ENCODE data around the gene TACR2. TPM values are rescaled to one million over a fixed set of nuclear protein-coding genes. Genes with fewer than 3 reads are reported as not detected.

TACR2 gene
- total RNA-seq, 1 donor from 2014 or later = not detected

- Mint-ChIP-seq H3K27ac (no peak overlapping the region), H3K27me3 (ENCODE audit: insufficient read depth) (peaks cover 11% of the 10 kb centered on the region), H3K4me1 (ENCODE audit: low read depth) (peaks cover 2% of the 10 kb centered on the region), H3K9me3 (no peaks in the 10 kb centered on the region), H3K36me3 (ENCODE audit: low read depth) (no peaks in the 10 kb centered on the region), H3K4me3 (no peak overlapping the region)
- no peak for DNase-seq (ENCODE audit: low spot score)
- intact Hi-C loops (cut with micrococcal nuclease) = no loop called here
Measured at GRCh38 chr10:69443354-69443753, 26.6 kb upstream of the TACR2 start.

- intact Hi-C loops (cut with micrococcal nuclease) = no loop called here
- H3K36me3 Mint-ChIP-seq (ENCODE audit: low read depth) = no peaks in the 10 kb centered on the region
- no peak overlapping the region for H3K4me3 Mint-ChIP-seq
- H3K9me3 Mint-ChIP-seq = no peaks in the 10 kb centered on the region
- no peak overlapping the region for H3K27ac Mint-ChIP-seq
- no peaks in the 10 kb centered on the region for H3K4me1 Mint-ChIP-seq (ENCODE audit: low read depth)
- H3K27me3 Mint-ChIP-seq (ENCODE audit: insufficient read depth) = peaks cover 12% of the 10 kb centered on the region
- DNase-seq (ENCODE audit: low spot score) = no peak
Measured at GRCh38 chr10:69439813-69440506, 23.2 kb upstream of the TACR2 start.

- Mint-ChIP-seq H3K27me3 (ENCODE audit: insufficient read depth) (peaks cover 12% of the 10 kb centered on the region), H3K27ac (no peak overlapping the region), H3K4me1 (ENCODE audit: low read depth) (no peaks in the 10 kb centered on the region), H3K4me3 (no peak overlapping the region), H3K9me3 (no peaks in the 10 kb centered on the region), H3K36me3 (ENCODE audit: low read depth) (no peaks in the 10 kb centered on the region)
- DNase-seq (ENCODE audit: low spot score) = no peak
- intact Hi-C loops (cut with micrococcal nuclease) = no loop called here
Measured at GRCh38 chr10:69439350-69439739, 22.6 kb upstream of the TACR2 start.

GRCh38 chr10:69438536-69439349, 22.0 kb upstream of the TACR2 start:
- Mint-ChIP-seq H3K27ac (no peak overlapping the region), H3K9me3 (no peaks in the 10 kb centered on the region), H3K27me3 (ENCODE audit: insufficient read depth) (peaks cover 13% of the 10 kb centered on the region), H3K4me1 (ENCODE audit: low read depth) (no peaks in the 10 kb centered on the region), H3K36me3 (ENCODE audit: low read depth) (no peaks in the 10 kb centered on the region), H3K4me3 (no peak overlapping the region)
- no peak for DNase-seq (ENCODE audit: low spot score)
- intact Hi-C loops (cut with micrococcal nuclease) = no loop called here

GRCh38 chr10:69437321-69438259, 20.9 kb upstream of the TACR2 start:
- H3K9me3 Mint-ChIP-seq = no peaks in the 10 kb centered on the region
- no peak overlapping the region for H3K27ac Mint-ChIP-seq
- no peak for DNase-seq (ENCODE audit: low spot score)
- H3K36me3 Mint-ChIP-seq (ENCODE audit: low read depth) = no peaks in the 10 kb centered on the region
- peaks cover 16% of the 10 kb centered on the region for H3K27me3 Mint-ChIP-seq (ENCODE audit: insufficient read depth)
- H3K4me3 Mint-ChIP-seq = no peak overlapping the region
- intact Hi-C loops (cut with micrococcal nuclease) = no loop called here
- no peaks in the 10 kb centered on the region for H3K4me1 Mint-ChIP-seq (ENCODE audit: low read depth)

GRCh38 chr10:69435966-69436520, 19.3 kb upstream of the TACR2 start:
- Mint-ChIP-seq H3K4me1 (ENCODE audit: low read depth) (no peaks in the 10 kb centered on the region), H3K27me3 (ENCODE audit: insufficient read depth) (peaks cover 16% of the 10 kb centered on the region), H3K36me3 (ENCODE audit: low read depth) (no peaks in the 10 kb centered on the region), H3K27ac (no peak overlapping the region), H3K4me3 (no peak overlapping the region), H3K9me3 (no peaks in the 10 kb centered on the region)
- DNase-seq (ENCODE audit: low spot score) = no peak
- intact Hi-C loops (cut with micrococcal nuclease) = no loop called here

GRCh38 chr10:69434926-69435325, 18.2 kb upstream of the TACR2 start:
- Mint-ChIP-seq H3K27me3 (ENCODE audit: insufficient read depth) (peaks cover 16% of the 10 kb centered on the region), H3K4me3 (no peak overlapping the region), H3K4me1 (ENCODE audit: low read depth) (no peaks in the 10 kb centered on the region), H3K27ac (no peak overlapping the region), H3K36me3 (ENCODE audit: low read depth) (no peaks in the 10 kb centered on the region), H3K9me3 (no peaks in the 10 kb centered on the region)
- intact Hi-C loops (cut with micrococcal nuclease) = no loop called here
- no peak for DNase-seq (ENCODE audit: low spot score)

- no peak for DNase-seq (ENCODE audit: low spot score)
- no peaks in the 10 kb centered on the region for H3K9me3 Mint-ChIP-seq
- H3K4me3 Mint-ChIP-seq = no peak overlapping the region
- no peaks in the 10 kb centered on the region for H3K4me1 Mint-ChIP-seq (ENCODE audit: low read depth)
- no peak overlapping the region for H3K27ac Mint-ChIP-seq
- intact Hi-C loops (cut with micrococcal nuclease) = no loop called here
- peaks cover 16% of the 10 kb centered on the region for H3K27me3 Mint-ChIP-seq (ENCODE audit: insufficient read depth)
- H3K36me3 Mint-ChIP-seq (ENCODE audit: low read depth) = no peaks in the 10 kb centered on the region
Measured at GRCh38 chr10:69434169-69434568, 17.5 kb upstream of the TACR2 start.

- H3K4me1 Mint-ChIP-seq (ENCODE audit: low read depth) = peaks cover 37% of the 10 kb centered on the region
- no peak overlapping the region for H3K4me3 Mint-ChIP-seq
- H3K9me3 Mint-ChIP-seq = no peaks in the 10 kb centered on the region
- intact Hi-C loops (cut with micrococcal nuclease) = no loop called here
- H3K27me3 Mint-ChIP-seq (ENCODE audit: insufficient read depth) = peaks cover 5% of the 10 kb centered on the region
- H3K27ac Mint-ChIP-seq = no peak overlapping the region
- H3K36me3 Mint-ChIP-seq (ENCODE audit: low read depth) = no peaks in the 10 kb centered on the region
- DNase-seq (ENCODE audit: low spot score) = no peak
Measured at GRCh38 chr10:69428165-69428564, 11.4 kb upstream of the TACR2 start.

GRCh38 chr10:69426376-69426727, 9.6 kb upstream of the TACR2 start:
- Mint-ChIP-seq H3K27me3 (ENCODE audit: insufficient read depth) (peaks cover 2% of the 10 kb centered on the region), H3K36me3 (ENCODE audit: low read depth) (no peaks in the 10 kb centered on the region), H3K9me3 (no peaks in the 10 kb centered on the region), H3K4me3 (no peak overlapping the region), H3K4me1 (ENCODE audit: low read depth) (peaks cover 37% of the 10 kb centered on the region), H3K27ac (peak overlapping the region; percentile 9)
- intact Hi-C loops (cut with micrococcal nuclease) = no loop called here
- no peak for DNase-seq (ENCODE audit: low spot score)

- Mint-ChIP-seq H3K9me3 (no peaks in the 10 kb centered on the region), H3K27ac (no peak overlapping the region), H3K27me3 (ENCODE audit: insufficient read depth) (peaks cover 2% of the 10 kb centered on the region), H3K4me1 (ENCODE audit: low read depth) (peaks cover 37% of the 10 kb centered on the region), H3K36me3 (ENCODE audit: low read depth) (no peaks in the 10 kb centered on the region), H3K4me3 (no peak overlapping the region)
- intact Hi-C loops (cut with micrococcal nuclease) = loop anchor here (1.0 kb wide), 1 partner anchor 16 kb away; no protein-coding TSS in a partner anchor
- DNase-seq (ENCODE audit: low spot score) = no peak
Measured at GRCh38 chr10:69425511-69426298, 9.0 kb upstream of the TACR2 start.

GRCh38 chr10:69425041-69425440, 8.3 kb upstream of the TACR2 start:
- Mint-ChIP-seq H3K4me1 (ENCODE audit: low read depth) (peaks cover 37% of the 10 kb centered on the region), H3K9me3 (no peaks in the 10 kb centered on the region), H3K27ac (no peak overlapping the region), H3K36me3 (ENCODE audit: low read depth) (no peaks in the 10 kb centered on the region), H3K4me3 (no peak overlapping the region), H3K27me3 (ENCODE audit: insufficient read depth) (peaks cover 2% of the 10 kb centered on the region)
- intact Hi-C loops (cut with micrococcal nuclease) = loop anchor here (1.0 kb wide), 1 partner anchor 16 kb away; no protein-coding TSS in a partner anchor
- no peak for DNase-seq (ENCODE audit: low spot score)

All from activated T-helper 1 cell treated with anti-CD3 and anti-CD28 coated beads, Interleukin-12 subunit alpha, Interleukin-12 subunit beta, Interleukin-2, Interleukin-4 antibody, amounts not matched to agents 30 ng/mL and 10 ng/mL and 1 ng/mL, durations not matched to agents 14 hours and 24 hours and 36 hours (primary cell).